ENCODE measurements around the gene HCK. TPM values are rescaled to one million over a fixed set of nuclear protein-coding genes. Genes with fewer than 3 reads are reported as not detected.

HCK gene
- total RNA-seq, 1 experiment from 2014 or later = not detected

DNA sequence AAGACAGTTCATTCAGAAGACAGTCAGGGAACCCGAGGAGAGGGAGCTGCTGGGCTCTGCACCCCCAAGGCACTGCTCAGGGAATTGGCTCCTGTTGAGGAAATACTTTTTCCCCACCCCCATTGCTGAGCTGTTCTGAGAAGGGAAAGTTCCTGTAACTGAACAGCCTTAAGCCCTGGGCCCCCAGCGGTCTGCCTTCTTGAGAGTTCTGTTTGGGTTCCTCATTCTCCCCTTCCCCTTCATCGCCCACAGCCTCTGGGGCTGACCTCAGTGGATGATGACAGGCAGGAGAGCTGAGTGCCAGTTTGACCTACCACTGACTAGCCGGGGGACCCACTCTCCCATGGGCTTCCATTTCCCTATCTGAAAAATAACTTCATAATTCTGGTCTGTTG lies 10.7 kb downstream of the HCK start:
- H3K36me3 ChIP-seq (ENCODE audit: low read depth, low read length) = no peaks in the 10 kb centered on the region
- H3K4me2 ChIP-seq (ENCODE audit: low read length) = no peak overlapping the region
- H2AFZ ChIP-seq (ENCODE audit: low read length) = no peak overlapping the region
- peaks cover 66% of the 10 kb centered on the region for H3K27me3 ChIP-seq (ENCODE audit: low read length)
- H3K9ac ChIP-seq (ENCODE audit: low read length) = no peak overlapping the region
- H3K4me1 ChIP-seq (ENCODE audit: insufficient read depth, low read length) = no peaks in the 10 kb centered on the region
- CTCF ChIA-PET = no interaction called here
- ATAC-seq (no peak), DNase-seq (no peak)
- H3K4me3 ChIP-seq (ENCODE audit: low read length) = no peak overlapping the region
- no peaks in the 10 kb centered on the region for H3F3A ChIP-seq (ENCODE audit: low read length, unreplicated experiment)
- H3K79me2 ChIP-seq (ENCODE audit: low read length) = no peaks in the 10 kb centered on the region
- TF ChIP-seq EZH2phosphoT487 (IDR thresholded peaks at IDR 0.05; ENCODE audit: borderline replicate concordance, low read length) (no peak), EZH2 (IDR thresholded peaks at IDR 0.05; ENCODE audit: low read length, unreplicated experiment) (no peak)
- TF ChIP-seq, protein P1, sequence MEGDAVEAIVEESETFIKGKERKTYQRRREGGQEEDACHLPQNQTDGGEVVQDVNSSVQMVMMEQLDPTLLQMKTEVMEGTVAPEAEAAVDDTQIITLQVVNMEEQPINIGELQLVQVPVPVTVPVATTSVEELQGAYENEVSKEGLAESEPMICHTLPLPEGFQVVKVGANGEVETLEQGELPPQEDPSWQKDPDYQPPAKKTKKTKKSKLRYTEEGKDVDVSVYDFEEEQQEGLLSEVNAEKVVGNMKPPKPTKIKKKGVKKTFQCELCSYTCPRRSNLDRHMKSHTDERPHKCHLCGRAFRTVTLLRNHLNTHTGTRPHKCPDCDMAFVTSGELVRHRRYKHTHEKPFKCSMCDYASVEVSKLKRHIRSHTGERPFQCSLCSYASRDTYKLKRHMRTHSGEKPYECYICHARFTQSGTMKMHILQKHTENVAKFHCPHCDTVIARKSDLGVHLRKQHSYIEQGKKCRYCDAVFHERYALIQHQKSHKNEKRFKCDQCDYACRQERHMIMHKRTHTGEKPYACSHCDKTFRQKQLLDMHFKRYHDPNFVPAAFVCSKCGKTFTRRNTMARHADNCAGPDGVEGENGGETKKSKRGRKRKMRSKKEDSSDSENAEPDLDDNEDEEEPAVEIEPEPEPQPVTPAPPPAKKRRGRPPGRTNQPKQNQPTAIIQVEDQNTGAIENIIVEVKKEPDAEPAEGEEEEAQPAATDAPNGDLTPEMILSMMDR (conservative IDR thresholded peaks at IDR 0.05; ENCODE audit: low read depth, low read length) = no peak
- H3K9me2 ChIP-seq (replicated peaks; ENCODE audit: low read length) = no peaks in the 10 kb centered on the region
- H3K9me3 ChIP-seq (ENCODE audit: low read length) = no peaks in the 10 kb centered on the region
- H4K20me1 ChIP-seq (ENCODE audit: low read length) = no peaks in the 10 kb centered on the region
- no TSS peak for BruUV-seq (replicated peaks)
- POLR2A ChIA-PET (ENCODE audit: unreplicated experiment) = no interaction called here
- H3K27ac ChIP-seq (ENCODE audit: low read length) = no peak overlapping the region
- intact Hi-C loops (cut with micrococcal nuclease) = no loop called here

DNA sequence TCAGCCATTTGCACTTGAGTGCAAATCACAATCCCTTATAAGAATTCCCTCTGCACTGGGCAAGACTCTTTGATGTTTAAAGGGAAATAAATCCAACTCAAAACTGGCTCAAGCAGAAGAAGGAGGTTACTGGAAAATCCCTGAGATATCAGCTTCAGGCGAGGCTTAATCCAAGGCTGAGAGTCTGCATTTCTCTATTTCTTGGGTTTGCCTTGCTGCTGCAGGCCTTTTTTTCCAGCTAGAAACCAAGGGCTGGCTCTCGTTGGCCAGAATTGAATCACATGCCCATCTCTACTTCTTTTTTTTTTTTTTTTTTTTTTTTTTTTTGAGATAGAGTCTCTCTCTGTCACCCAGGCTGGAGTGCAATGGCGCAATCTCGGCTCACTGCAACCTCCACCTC lies 11.7 kb downstream of the HCK start:
- DNase-seq (no peak), ATAC-seq (no peak)
- Histone ChIP-seq H3F3A (ENCODE audit: low read length, unreplicated experiment) (no peaks in the 10 kb centered on the region), H3K4me1 (ENCODE audit: insufficient read depth, low read length) (no peaks in the 10 kb centered on the region), H4K20me1 (ENCODE audit: low read length) (no peaks in the 10 kb centered on the region), H3K9me2 (replicated peaks; ENCODE audit: low read length) (no peaks in the 10 kb centered on the region), H3K4me3 (ENCODE audit: low read length) (no peak overlapping the region), H3K36me3 (ENCODE audit: low read depth, low read length) (no peaks in the 10 kb centered on the region), H3K27me3 (ENCODE audit: low read length) (peaks cover 58% of the 10 kb centered on the region), H3K9me3 (ENCODE audit: low read length) (no peaks in the 10 kb centered on the region), H3K27ac (ENCODE audit: low read length) (no peak overlapping the region), H3K9ac (ENCODE audit: low read length) (no peak overlapping the region), H3K4me2 (ENCODE audit: low read length) (no peak overlapping the region), H2AFZ (ENCODE audit: low read length) (no peak overlapping the region), H3K79me2 (ENCODE audit: low read length) (no peaks in the 10 kb centered on the region)
- CTCF ChIA-PET = no interaction called here
- intact Hi-C loops (cut with micrococcal nuclease) = no loop called here
- BruUV-seq (replicated peaks) = no TSS peak
- POLR2A ChIA-PET (ENCODE audit: unreplicated experiment) = interaction anchor here (0.7 kb wide), 1 partner anchor 137 kb away, joined by 17 read pairs; no protein-coding TSS in a partner anchor
- no peak for TF ChIP-seq EZH2phosphoT487 (IDR thresholded peaks at IDR 0.05; ENCODE audit: borderline replicate concordance, low read length)
- no peak for TF ChIP-seq EZH2 (IDR thresholded peaks at IDR 0.05; ENCODE audit: low read length, unreplicated experiment)
- TF ChIP-seq, protein P1 (conservative IDR thresholded peaks at IDR 0.05; ENCODE audit: low read depth, low read length) = no peak

DNA sequence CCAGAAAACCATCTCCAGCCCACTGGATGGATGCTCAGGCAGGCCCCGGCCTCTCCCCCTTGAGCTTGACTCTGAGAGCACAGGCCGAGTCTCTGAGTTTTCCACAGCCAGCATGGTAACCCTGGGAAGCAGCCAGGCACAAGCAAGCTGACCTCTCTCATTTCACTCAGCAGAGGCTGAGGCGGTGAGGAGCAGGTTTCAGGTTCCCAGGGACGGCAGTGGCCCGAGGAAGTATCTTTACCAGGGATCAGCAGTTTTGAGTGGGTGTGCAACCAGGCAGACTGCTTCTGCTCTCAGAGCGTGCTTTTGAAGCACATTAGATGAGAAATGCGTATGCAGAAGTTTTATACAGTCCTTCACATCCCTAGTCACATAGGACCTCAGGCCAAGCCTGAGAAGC lies 12.6 kb downstream of the HCK start:
- TF ChIP-seq EZH2phosphoT487 (IDR thresholded peaks at IDR 0.05; ENCODE audit: borderline replicate concordance, low read length) (no peak), EZH2 (IDR thresholded peaks at IDR 0.05; ENCODE audit: low read length, unreplicated experiment) (no peak)
- TF ChIP-seq, protein P1 (conservative IDR thresholded peaks at IDR 0.05; ENCODE audit: low read depth, low read length) = no peak
- Histone ChIP-seq H3K9me3 (ENCODE audit: low read length) (no peaks in the 10 kb centered on the region), H3K79me2 (ENCODE audit: low read length) (no peaks in the 10 kb centered on the region), H3K4me1 (ENCODE audit: insufficient read depth, low read length) (no peaks in the 10 kb centered on the region), H3F3A (ENCODE audit: low read length, unreplicated experiment) (no peaks in the 10 kb centered on the region), H3K9me2 (replicated peaks; ENCODE audit: low read length) (no peaks in the 10 kb centered on the region), H3K4me3 (ENCODE audit: low read length) (no peak overlapping the region), H3K27me3 (ENCODE audit: low read length) (peaks cover 57% of the 10 kb centered on the region), H3K36me3 (ENCODE audit: low read depth, low read length) (no peaks in the 10 kb centered on the region), H3K4me2 (ENCODE audit: low read length) (no peak overlapping the region), H3K27ac (ENCODE audit: low read length) (no peak overlapping the region), H2AFZ (ENCODE audit: low read length) (no peak overlapping the region), H3K9ac (ENCODE audit: low read length) (no peak overlapping the region), H4K20me1 (ENCODE audit: low read length) (no peaks in the 10 kb centered on the region)
- ATAC-seq (no peak), DNase-seq (no peak)
- ChIA-PET POLR2A (ENCODE audit: unreplicated experiment) (no interaction called here), CTCF (no interaction called here)
- BruUV-seq (replicated peaks) = no TSS peak
- intact Hi-C loops (cut with micrococcal nuclease) = no loop called here

Data from PC-3 (cell line).